ENCODE results near the gene CREM. TPM values are rescaled to one million over a fixed set of nuclear protein-coding genes. Genes with fewer than 3 reads are reported as not detected.

Gene CREM
- total RNA-seq, 1 experiment from 2014 or later: 20.0 TPM

- Histone ChIP-seq H4K91ac (ENCODE audit: insufficient read length, low read depth, low read length) (no peak overlapping the region), H3K56ac (ENCODE audit: insufficient read length, low read depth, low read length) (no peak overlapping the region), H3K4ac (ENCODE audit: low read depth, low read length) (no peak overlapping the region), H2BK12ac (ENCODE audit: insufficient read length, low read depth, low read length) (no peak overlapping the region), H2AK5ac (ENCODE audit: insufficient read length, low read length) (no peak overlapping the region), H3K9me3 (ENCODE audit: control insufficient read depth, low read depth, low read length) (peaks cover 4% of the 10 kb centered on the region), H3K18ac (ENCODE audit: insufficient read length, low read depth, low read length) (no peak overlapping the region), H3K4me2 (ENCODE audit: insufficient read depth, insufficient read length, low read length) (no peak overlapping the region), H2AFZ (ENCODE audit: low read length) (no peak overlapping the region), H3K27ac (ENCODE audit: insufficient read length, low read depth, low read length) (no peak overlapping the region), H3K27me3 (ENCODE audit: insufficient read depth, low read length) (no peaks in the 10 kb centered on the region), H2BK120ac (ENCODE audit: low read depth, low read length, poor library complexity, severe bottlenecking) (no peak overlapping the region), H3K14ac (ENCODE audit: insufficient read depth, low read length) (no peak overlapping the region), H3K23ac (ENCODE audit: insufficient read length, low read depth, low read length) (no peak overlapping the region), H4K20me1 (ENCODE audit: control insufficient read depth, insufficient read depth, insufficient read length) (no peaks in the 10 kb centered on the region), H4K8ac (replicated peaks; ENCODE audit: insufficient read length, low read depth, low read length) (no peak overlapping the region), H3K9ac (ENCODE audit: extremely low read depth, insufficient read length, low read length) (no peak overlapping the region), H3K79me1 (ENCODE audit: insufficient read depth, low read depth, low read length, poor library complexity, severe bottlenecking) (no peaks in the 10 kb centered on the region), H3K23me2 (ENCODE audit: insufficient read length, low read depth, low read length, poor library complexity, severe bottlenecking) (peaks cover 3% of the 10 kb centered on the region), H3K79me2 (ENCODE audit: insufficient read depth, low read length) (no peaks in the 10 kb centered on the region; the same call in 1 of the 2 replicates), H2BK5ac (ENCODE audit: insufficient read length, low read length) (no peak overlapping the region), H4K5ac (ENCODE audit: insufficient read length, low read depth, low read length) (no peak overlapping the region), H2BK20ac (ENCODE audit: low read depth, low read length, poor library complexity, severe bottlenecking) (no peak overlapping the region), H3T11ph (ENCODE audit: low read length) (no peak overlapping the region), H3K4me1 (ENCODE audit: insufficient read depth, low read length) (peaks cover 2% of the 10 kb centered on the region; the same call in 1 of the 2 replicates), H2BK15ac (ENCODE audit: low read depth, low read length) (no peak overlapping the region)
- peaks cover 3% of the 10 kb centered on the region in 2 experiments; a peak in 3 of 5 replicates for H3K9me3 Mint-ChIP-seq
- peaks cover 10 to 27% (median 10%) of the 10 kb centered on the region in 3 experiments for H3K36me3 Mint-ChIP-seq (ENCODE audit: insufficient read depth in 1 of 3, low read depth in 3 of 3)
- TF ChIP-seq CTCF (conservative IDR thresholded peaks at IDR 0.05): no peak
- H3K4me1 Mint-ChIP-seq: peaks cover 18 to 24% of the 10 kb centered on the region in 2 experiments
- H3K27ac Mint-ChIP-seq: no peak overlapping the region
- no peak for DNase-seq
- H3K4me3 Mint-ChIP-seq: no peak overlapping the region
- no peaks in the 10 kb centered on the region for H3K27me3 Mint-ChIP-seq (ENCODE audit: low read depth)
Measured at GRCh38 chr10:35194471-35194870, 67.8 kb downstream of the CREM start.
